GM21423 (cell line): ENCODE measurements around the gene DLGAP3.
"Not testable (repeated sequence)": the region's sequence is repeated elsewhere in the genome, so short reads cannot be mapped to it uniquely, and the experiment has no call there.

Experiments
- ATAC-seq: cut with Tn5 transposase; IDR thresholded peaks from one replicate; pipeline ENCODE4 v1.9.1; 2021; ENCODE audit warnings: mild to moderate bottlenecking, moderate library complexity; ENCODE audit not compliant: unreplicated experiment

DLGAP3 gene, protein sequence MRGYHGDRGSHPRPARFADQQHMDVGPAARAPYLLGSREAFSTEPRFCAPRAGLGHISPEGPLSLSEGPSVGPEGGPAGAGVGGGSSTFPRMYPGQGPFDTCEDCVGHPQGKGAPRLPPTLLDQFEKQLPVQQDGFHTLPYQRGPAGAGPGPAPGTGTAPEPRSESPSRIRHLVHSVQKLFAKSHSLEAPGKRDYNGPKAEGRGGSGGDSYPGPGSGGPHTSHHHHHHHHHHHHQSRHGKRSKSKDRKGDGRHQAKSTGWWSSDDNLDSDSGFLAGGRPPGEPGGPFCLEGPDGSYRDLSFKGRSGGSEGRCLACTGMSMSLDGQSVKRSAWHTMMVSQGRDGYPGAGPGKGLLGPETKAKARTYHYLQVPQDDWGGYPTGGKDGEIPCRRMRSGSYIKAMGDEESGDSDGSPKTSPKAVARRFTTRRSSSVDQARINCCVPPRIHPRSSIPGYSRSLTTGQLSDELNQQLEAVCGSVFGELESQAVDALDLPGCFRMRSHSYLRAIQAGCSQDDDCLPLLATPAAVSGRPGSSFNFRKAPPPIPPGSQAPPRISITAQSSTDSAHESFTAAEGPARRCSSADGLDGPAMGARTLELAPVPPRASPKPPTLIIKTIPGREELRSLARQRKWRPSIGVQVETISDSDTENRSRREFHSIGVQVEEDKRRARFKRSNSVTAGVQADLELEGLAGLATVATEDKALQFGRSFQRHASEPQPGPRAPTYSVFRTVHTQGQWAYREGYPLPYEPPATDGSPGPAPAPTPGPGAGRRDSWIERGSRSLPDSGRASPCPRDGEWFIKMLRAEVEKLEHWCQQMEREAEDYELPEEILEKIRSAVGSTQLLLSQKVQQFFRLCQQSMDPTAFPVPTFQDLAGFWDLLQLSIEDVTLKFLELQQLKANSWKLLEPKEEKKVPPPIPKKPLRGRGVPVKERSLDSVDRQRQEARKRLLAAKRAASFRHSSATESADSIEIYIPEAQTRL

DNA sequence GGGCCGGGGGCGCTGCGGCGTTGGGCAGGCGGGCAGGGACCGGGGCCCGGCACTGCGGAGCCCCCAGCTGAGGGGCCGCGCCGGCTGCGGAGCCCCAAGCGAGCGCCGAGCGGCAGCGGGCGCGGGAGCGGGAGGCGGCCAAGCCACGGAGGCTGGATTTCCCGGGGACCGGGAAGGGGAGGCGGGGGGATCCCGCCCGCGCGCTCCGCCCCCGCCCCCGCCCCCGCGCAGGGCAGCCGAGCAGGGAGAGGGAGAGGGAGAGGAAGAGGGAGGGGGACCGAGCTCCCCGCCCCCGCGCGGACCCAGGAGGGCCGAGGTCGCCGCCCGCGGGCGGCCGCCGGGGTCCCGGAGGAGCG, at the start of gene DLGAP3:
Gene DLGAP3 (minus strand): TSS at position 154 of the 356 bp plus-strand sequence. CDS start 24,267 bp downstream, outside the sequence.
- ATAC-seq = no peak

DNA sequence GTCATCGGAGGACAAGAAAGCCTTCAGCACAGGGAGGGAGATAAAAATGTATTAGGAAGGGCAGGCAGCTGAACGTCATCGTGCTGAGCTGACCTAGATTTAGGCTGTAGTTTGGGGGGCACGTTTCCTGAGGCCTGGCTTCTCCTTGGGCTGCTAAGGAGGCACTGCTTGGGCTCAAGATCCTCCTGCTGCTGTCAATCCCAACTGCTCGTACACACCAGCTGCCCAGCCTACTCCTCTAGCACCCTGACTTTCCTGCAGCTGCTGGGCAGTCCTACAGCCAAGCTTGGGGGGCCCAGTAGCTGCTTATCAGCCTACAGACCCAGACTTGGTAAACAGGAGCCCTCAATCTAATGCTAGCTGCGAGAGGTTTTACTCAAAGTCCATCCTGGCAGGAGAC, 49.5 kb upstream of the DLGAP3 start:
- ATAC-seq = no peak

DNA sequence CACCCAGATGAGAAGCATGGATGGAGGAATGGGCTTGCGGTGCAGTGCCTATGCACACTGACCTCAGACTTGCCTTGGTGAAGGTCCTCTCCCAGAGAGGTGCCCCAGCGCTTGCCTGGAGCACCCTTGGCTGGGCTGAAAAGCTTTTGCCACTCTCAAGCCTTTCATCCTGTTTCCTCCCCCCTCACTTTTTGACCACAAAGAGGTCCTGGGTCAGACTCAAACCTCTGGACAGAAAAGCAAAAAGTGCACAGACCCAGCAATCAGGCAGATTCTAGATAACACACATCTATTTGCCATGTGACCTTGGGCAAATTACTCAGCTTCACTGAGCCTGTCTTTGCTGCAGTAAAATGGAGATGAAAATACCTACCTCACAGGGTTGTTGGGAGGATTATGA, 48.4 kb upstream of the DLGAP3 start:
- no peak for ATAC-seq

DNA sequence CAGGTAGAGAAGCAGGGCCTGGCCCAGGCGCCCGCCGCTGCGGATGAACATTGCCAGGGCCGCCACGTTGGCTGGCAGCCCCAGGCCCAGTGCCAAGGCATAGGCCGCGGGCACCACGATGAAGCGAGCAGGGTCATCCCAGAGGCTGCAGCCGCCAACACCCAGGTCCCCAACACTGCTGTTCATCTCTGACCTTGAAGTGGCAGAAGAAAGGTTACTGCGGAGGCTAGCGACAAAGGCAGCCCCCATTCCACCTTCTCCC, 47.7 kb upstream of the DLGAP3 start:
- ATAC-seq = no peak

DNA sequence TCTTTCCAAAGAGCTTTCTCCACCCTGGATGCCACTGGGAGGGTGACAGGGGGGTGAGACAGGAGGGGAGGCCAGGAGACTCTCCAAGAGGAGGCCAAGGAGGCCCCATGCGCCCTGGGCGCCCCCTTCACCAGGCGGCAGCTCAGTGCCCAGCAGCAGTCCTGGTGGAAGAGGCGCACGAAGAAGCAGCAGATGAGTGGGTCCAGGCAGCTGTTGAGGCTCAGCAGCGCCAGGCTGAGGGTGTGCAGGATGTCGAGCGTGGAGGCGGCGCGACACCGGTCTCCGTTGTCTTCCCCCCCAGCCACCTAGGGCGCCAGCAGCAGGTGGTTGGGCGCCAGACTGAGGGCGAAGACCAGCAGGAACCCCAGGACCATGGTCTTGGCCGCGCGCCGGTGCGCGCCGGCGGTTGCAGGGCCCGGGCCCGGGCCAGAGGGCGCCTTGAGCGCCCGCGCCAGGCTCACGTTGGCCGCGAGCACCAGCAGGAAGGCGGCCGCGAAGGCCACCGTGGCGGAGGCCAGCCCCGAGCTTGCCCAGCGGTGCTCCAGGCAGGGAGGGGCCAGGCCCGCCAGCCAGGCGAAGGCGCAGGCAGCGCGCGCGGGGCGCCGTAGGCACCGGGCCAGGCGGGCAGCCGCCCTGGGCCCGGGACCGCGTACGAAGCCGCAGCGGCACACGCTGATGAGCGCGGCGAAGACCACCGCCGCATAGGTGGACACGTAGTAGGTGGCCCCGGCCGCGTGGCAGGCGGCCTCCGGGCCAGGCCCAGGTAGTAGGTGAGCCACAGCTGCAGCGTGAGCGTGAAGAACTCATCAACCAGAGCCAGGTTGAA, 47.1 kb upstream of the DLGAP3 start:
- ATAC-seq = no peak

DNA sequence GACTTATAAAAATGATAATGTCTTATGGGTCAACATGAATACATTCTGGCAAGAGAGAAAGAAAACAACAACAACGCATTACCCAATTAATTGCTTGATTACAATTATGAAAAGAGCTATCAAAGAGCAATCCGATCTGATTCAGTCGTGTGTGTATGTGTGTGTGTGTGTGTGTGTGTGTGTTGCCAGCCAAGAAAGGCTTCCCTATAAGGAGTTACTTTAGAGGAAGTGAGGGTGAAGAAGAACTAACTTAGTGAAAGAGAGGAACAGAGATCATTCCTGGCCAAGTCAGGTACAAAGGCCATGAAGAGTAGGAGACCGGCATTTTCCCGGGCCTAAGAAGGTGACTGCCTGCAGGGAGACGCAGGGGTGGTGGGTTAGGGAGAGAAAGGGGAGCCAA, 46.3 kb upstream of the DLGAP3 start:
- no peak for ATAC-seq

DNA sequence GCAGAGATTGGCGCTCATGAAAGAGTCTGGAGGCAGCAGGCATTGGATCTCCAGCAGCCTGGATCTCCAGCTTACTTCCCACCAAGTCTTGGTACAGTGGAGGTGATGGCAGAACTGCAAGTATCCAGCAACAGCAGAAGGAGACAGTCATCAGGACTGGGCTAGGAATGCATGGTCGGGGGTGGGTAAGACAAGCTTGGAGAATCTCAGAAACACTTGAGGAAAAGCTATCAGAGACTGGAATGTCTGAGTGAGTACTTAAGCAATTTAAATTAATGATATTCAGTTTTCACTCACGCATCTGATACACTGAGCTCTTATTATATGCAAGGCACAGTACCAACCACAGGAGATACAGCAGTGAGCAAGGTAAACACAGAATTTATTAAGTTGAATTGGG, 45.9 kb upstream of the DLGAP3 start:
- no peak for ATAC-seq

DNA sequence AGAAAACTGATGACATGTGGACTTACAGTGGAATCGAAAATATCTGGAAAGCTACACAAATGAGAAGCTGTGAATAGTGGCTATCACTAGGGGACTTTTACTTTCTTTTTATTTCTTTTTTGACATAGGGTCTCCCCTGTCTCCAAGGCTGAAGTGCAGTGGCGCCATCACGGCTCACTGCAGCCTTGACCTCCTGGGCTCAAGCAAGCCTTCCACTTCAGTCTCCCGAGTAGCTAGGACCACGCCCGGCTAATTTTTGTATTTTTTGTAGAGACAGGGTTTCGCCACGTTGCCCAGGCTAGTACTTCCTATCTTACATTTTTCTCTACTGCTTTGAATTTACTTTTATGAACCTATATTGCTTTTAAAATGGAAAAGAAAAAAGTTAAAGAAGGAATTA, 45.2 kb upstream of the DLGAP3 start:
- ATAC-seq = no peak

DNA sequence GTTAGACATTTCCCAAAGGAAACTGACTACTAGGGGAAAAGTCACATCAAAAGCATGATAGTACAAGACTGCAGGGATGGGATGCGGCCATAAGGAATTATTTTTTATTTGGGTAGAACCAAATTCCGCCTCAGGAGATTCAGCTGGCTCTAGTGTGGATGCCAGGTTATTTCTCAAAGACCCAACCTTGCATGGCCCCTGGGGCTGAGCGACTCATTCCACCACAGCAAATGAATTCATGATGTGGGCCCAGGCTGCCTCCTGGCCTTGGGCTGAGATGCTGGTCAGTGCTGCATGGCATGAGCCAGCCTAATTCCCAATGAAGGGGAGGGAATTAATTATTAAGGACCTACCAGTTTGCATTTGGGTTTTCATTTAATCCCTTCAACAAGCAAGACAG, 43.9 kb upstream of the DLGAP3 start:
- ATAC-seq = no peak

DNA sequence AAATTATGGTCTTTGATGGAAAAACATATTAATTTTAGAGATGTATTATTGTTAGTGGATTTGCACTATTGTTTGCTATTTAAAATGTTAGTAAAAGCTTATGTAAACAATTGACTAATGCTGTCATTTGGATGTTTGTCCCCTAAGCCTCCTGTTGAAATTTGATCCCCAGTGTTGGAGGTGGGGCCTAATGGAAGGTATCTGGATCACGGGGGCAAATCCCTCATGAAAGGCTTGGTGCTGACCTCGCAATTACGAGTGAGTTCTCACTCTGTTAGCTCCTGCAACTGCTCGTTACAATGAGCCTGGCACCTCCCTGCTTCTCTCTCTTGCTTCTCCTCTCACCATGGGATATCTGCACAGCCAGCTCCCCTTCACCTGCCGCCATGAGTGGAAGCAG, 41.4 kb upstream of the DLGAP3 start:
- no peak for ATAC-seq

DNA sequence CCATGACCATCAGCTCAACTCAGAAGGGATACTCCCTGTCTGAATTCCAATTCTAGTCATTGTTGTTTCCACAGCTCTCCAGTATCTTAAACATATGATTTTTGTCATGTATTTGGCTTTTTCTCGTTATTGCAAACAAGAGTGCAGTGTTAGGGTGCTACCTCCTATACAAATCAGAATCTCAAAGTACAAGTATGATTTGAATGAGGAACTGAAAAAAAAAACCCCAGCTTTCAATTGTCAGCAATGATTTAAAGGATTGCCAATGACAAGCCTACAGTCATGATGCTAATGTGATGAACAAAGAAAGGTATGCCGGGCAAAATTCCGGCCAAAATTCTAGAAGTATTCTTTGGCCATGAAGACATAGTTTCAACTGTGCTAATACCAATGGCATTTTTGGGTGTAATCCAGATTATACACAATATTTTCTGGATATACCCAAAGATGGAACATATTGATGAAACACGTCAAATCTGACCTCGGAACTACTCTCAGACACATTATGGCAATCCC, 40.8 kb upstream of the DLGAP3 start:
- ATAC-seq = no peak

DNA sequence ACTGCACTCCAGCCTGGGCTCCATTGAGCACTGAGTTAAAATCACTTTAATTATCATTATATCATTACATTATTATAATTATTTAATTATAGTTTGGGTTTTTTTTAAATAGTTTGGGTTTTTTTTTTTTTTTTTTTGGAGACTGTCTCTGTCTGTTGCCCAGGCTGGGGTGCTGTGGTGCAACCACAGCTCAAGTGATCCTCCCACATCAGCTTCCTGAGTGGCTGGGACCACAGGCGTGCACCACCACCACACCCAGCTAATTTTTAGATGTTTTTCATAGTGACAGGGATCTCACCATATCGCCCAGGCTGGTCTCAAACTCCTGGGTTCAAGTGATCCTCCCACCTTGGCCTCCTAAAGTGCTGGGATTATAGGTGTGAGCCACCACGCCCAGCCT, 38.8 kb upstream of the DLGAP3 start:
- not testable (repeated sequence) for ATAC-seq

DNA sequence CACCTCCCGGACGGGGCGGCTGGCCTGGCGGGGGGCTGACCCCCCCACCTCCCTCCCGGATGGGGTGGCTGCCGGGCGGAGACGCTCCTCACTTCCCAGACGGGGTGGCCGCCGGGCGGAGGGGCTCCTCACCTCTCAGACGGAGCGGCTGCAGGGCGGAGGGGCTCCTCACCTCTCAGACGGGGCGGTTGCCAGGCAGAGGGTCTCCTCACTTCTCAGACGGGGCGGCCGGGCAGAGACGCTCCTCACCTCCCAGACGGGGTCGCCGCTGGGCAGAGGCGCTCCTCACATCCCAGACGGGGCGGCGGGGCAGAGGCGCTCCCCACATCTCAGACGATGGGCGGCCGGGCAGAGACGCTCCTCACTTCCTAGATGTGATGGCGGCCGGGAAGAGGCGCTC, 38.2 kb upstream of the DLGAP3 start:
- not testable (repeated sequence) for ATAC-seq

DNA sequence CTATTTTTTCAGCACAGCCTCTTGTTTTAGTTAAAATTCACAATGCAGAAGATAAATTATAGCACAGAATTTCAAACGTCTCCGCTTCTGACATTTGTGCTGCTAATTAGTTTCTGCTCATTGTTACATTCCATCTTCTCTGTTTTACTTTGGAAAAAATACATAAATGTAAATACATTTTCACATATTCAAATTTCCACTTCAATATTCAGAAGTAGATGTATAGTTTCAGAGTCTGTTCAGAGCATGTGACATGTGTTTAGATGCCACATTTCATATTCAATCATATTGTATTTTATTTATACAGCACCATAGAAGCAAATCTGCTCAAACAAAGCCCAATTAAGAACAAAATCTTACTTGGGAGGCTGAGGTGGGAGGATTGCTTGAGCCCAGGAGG, 36.1 kb upstream of the DLGAP3 start:
- no peak for ATAC-seq

DNA sequence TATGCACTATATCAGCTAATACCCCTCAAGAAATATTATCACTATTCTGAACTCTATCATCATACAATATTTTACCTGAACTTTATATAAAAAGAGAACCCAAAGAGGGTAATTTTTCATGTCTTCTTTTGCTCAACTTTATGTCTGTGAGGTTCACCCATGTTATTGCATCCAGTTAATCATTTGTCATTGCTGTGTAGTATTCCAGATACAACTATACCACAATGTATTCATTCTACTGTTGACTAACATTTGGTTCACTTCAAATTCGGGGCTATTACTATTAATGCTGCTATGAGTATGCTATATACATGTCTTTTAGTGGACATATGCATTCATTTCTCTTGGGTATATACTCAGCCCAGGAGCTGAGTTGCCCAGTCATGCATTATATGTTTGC, 21.0 kb upstream of the DLGAP3 start:
- ATAC-seq = no peak

DNA sequence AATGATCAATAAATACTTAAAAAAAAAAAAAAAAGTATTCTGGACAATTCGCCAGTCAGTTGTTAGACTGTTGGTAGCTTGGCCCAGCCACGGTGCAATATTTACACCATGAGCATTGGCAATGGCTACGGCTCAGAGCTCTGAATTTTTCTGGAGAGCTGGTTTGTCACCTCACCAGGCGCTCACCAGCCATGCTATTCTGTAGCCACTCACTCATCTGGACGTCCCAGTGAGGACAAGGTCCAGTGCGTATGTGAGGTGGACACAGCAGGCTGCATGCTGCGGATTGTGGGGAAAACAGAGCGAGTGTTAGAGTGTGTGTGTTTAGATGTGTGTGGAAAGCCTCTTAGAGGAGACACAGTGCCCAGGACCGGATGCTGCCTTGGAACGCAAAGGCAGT, 19.3 kb upstream of the DLGAP3 start:
- not testable (repeated sequence) for ATAC-seq

DNA sequence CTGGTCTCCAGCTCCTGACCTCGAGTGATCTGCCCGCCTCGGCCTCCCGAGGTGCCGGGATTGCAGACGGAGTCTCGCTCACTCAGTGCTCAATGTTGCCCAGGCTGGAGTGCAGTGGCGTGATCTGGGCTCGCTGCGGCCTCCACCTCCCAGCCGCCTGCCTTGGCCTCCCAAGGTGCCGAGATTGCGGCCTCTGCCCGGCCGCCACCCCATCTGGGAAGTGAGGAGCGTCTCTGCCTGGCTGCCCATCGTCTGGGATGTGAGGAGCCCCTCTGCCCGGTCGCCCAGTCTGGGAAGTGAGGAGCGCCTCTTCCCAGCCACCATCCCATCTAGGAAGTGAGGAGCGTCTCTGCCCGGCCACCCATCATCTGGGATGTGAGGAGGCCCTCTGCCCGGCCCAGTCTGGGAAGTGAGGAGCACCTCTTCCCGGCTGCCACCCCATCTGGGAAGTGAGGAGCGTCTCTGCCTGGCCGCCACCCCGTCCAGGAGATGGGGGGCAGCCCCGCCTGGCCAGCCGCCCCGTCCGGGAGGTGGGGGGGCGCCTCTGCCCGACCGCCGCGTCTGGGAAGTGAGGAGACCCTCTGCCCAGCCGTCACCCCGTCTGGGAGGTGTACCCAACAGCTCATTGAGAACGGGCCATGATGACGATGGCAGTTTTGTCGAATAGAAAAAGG, 18.3 kb upstream of the DLGAP3 start:
- not testable (repeated sequence) for ATAC-seq

DNA sequence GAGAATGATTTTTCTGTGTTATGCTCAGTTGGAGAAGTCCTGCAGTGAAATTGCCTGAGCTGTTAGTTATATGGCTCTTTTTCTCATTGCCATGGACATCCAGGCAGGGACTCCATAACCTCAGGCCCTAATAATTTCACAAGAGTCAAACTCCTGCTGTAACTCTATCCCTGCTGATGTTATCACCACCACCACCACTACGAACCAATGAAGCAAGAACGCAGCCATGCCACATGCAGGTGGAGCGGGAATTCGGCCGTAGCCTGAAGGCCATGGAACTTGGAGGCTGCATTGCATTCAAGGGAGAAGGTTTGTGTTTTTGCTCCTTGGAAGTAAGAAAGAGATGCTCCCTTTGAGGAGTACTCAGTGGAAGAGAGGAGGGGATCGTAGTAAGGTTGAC, 16.8 kb upstream of the DLGAP3 start:
- ATAC-seq = no peak

DNA sequence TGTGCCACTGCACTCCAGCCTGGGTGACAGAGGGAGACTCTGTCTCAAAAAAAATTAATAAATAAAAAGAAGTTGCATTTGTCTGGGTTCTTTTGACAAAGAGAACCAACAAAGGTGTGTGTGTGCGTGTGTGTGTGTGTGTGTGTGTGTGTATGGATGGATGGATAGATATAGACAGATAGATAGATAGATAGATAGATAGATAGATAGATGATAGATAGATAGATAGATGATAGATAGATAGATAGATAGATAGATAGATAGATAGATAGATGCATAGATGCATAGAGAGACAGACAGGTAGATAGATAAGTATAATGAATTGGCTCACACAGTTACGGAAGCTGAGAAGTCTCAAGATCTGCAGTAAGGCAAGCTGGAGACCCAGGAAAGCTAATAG, 12.3 kb upstream of the DLGAP3 start:
- ATAC-seq = not testable (repeated sequence)

DNA sequence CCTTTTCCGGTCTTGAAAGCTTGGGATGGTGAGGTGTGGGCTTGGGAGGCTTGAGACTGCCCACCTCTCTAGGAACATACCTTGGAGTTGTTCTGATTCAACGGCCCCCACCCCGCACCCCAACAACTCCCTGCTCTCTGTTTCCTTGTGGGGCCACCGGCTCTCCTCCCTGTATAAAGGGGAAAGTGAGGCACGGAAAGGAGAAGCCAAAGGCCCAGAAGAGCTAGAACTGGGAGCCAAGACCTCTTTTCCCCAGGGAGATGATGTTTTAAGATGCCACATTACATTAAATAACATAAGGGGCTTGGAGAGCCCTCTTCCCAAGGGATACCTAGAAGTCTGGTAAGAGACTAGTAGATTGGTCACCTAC, 1.2 kb upstream of the DLGAP3 start:
- ATAC-seq = no peak
